ENCODE results near the gene TREM2. TPM values are rescaled to one million over a fixed set of nuclear protein-coding genes. Genes with fewer than 3 reads are reported as not detected.

TREM2 gene
- total RNA-seq, 1 donor from 2014 or later, result 5.2 TPM

GRCh38 chr6:41177695-41178094 is 14.8 kb upstream of the TREM2 start:
- TF ChIP-seq CTCF (IDR thresholded peaks at IDR 0.05), result no peak
- Histone ChIP-seq H3K9me3 (no peaks in the 10 kb centered on the region), H3K4me1 (no peaks in the 10 kb centered on the region), H3K27me3 (no peaks in the 10 kb centered on the region), H3K4me3 (no peak overlapping the region), H3K27ac (no peak overlapping the region), H3K36me3 (no peaks in the 10 kb centered on the region)
- intact Hi-C loops (cut with DNase I), result no loop called here
- DNase-seq (ENCODE audit: extremely low spot score in 2 of 2), result no peak

- TF ChIP-seq CTCF (IDR thresholded peaks at IDR 0.05), result no peak
- no peak for TF ChIP-seq POLR2A (IDR thresholded peaks at IDR 0.05)
- TF ChIP-seq POLR2AphosphoS5 (IDR thresholded peaks at IDR 0.05; ENCODE audit: insufficient read depth in 1 of 2, low read depth in 1 of 2), result no peak
- Histone ChIP-seq H3K27me3 (no peaks in the 10 kb centered on the region), H3K9me3 (no peaks in the 10 kb centered on the region), H3K27ac (no peak overlapping the region), H3K4me1 (no peaks in the 10 kb centered on the region), H3K4me3 (no peak overlapping the region), H3K36me3 (no peaks in the 10 kb centered on the region)
- no peak for DNase-seq (ENCODE audit: extremely low spot score in 2 of 2)
- intact Hi-C loops (cut with DNase I), result no loop called here
These were observed 14.4 kb upstream of the TREM2 start for GRCh38 chr6:41177287-41177686.

- Histone ChIP-seq H3K36me3 (no peaks in the 10 kb centered on the region), H3K27me3 (no peaks in the 10 kb centered on the region), H3K27ac (no peak overlapping the region), H3K4me1 (no peaks in the 10 kb centered on the region), H3K9me3 (no peaks in the 10 kb centered on the region), H3K4me3 (no peak overlapping the region)
- no peak for TF ChIP-seq POLR2A (IDR thresholded peaks at IDR 0.05)
- TF ChIP-seq CTCF (IDR thresholded peaks at IDR 0.05), result no peak
- no peak for TF ChIP-seq POLR2AphosphoS5 (IDR thresholded peaks at IDR 0.05; ENCODE audit: insufficient read depth in 1 of 2, low read depth in 1 of 2)
- DNase-seq (ENCODE audit: extremely low spot score in 2 of 2), result no peak
- intact Hi-C loops (cut with DNase I), result no loop called here
These were observed 13.3 kb upstream of the TREM2 start for GRCh38 chr6:41176189-41176588.

- intact Hi-C loops (cut with DNase I), result no loop called here
These were observed 12.2 kb upstream of the TREM2 start for GRCh38 chr6:41175084-41175483.

GRCh38 chr6:41174610-41175009 is 11.7 kb upstream of the TREM2 start:
- intact Hi-C loops (cut with DNase I), result no loop called here
- H3K4me1 ChIP-seq, result no peaks in the 10 kb centered on the region
- no peak for TF ChIP-seq POLR2A (IDR thresholded peaks at IDR 0.05)
- no peak for TF ChIP-seq CTCF (IDR thresholded peaks at IDR 0.05)
- TF ChIP-seq POLR2AphosphoS5 (IDR thresholded peaks at IDR 0.05; ENCODE audit: insufficient read depth in 1 of 2, low read depth in 1 of 2), result no peak
- H3K9me3 ChIP-seq, result no peaks in the 10 kb centered on the region
- no peak overlapping the region for H3K27ac ChIP-seq
- no peaks in the 10 kb centered on the region for H3K36me3 ChIP-seq
- H3K27me3 ChIP-seq, result no peaks in the 10 kb centered on the region
- DNase-seq (ENCODE audit: extremely low spot score in 2 of 2), result no peak
- no peak overlapping the region for H3K4me3 ChIP-seq

More at GRCh38 chr6:41175084-41175483, 12.2 kb upstream of the TREM2 start:
- Histone ChIP-seq H3K9me3 (no peaks in the 10 kb centered on the region), H3K27me3 (no peaks in the 10 kb centered on the region), H3K27ac (no peak overlapping the region), H3K4me3 (no peak overlapping the region), H3K36me3 (no peaks in the 10 kb centered on the region), H3K4me1 (no peaks in the 10 kb centered on the region)
- TF ChIP-seq CTCF (IDR thresholded peaks at IDR 0.05) (no peak), POLR2AphosphoS5 (IDR thresholded peaks at IDR 0.05; ENCODE audit: insufficient read depth in 1 of 2, low read depth in 1 of 2) (no peak), POLR2A (IDR thresholded peaks at IDR 0.05) (no peak)
- DNase-seq (ENCODE audit: extremely low spot score in 2 of 2), result no peak
